Endothelial cell of umbilical vein (primary cell): Measurements from ENCODE around the gene C1orf174. TPM values are rescaled to one million over a fixed set of nuclear protein-coding genes. Genes with fewer than 3 reads are reported as not detected.

Experiments
- BruUV-seq: library from RNA; stranded (reverse); fragments of 400-500 nt; replicated peaks from 2 replicates; lab custom pipeline; 2021; lab: Mats Ljungman, UMichigan
- CTCF ChIA-PET: fragments of 300-600, 350-600 bp; sonication (Branson Sonifier 250); formaldehyde crosslinking; loops from one replicate; lab custom pipeline; 2021; ENCODE audit warnings: antibody characterized with exemption, inconsistent platforms; lab: Charles Lee
- POLR2A ChIA-PET: fragments of 300-600, 350-600 bp; sonication (Branson Sonifier 250); formaldehyde crosslinking; loops from one replicate; lab custom pipeline; 2021; ENCODE audit warnings: antibody characterized with exemption, inconsistent platforms; lab: Charles Lee
- DNase-seq: peaks from one replicate; pipeline ENCODE4 v3.0.0-alpha.2; 2011; ENCODE audit warnings: low read depth, low spot score
- FAIRE-seq: peaks from 2 replicates; lab custom pipeline; 2011; peaks lifted over from hg19 to GRCh38; lab: Jason Lieb, UNC
- H2AFZ ChIP-seq: 2 replicates; pipeline ENCODE4 v1.6.0; 2012; ENCODE audit warnings: low read depth, low read length, control low read depth, inconsistent platforms
- H3K27ac ChIP-seq: 2 replicates; pipeline ENCODE4 v1.5.1; 2011; ENCODE audit warnings: low read depth, mild to moderate bottlenecking, control low read depth, low read length, moderate library complexity; ENCODE audit not compliant: insufficient read depth
- H3K27me3 ChIP-seq, 2 experiments: 2 replicates each; pipeline versions ENCODE4 v1.6.0 to v1.6.1; 2011; ENCODE audit warnings: low read length in 2 of 2, mixed read lengths in 1 of 2; ENCODE audit not compliant: control insufficient read depth in 2 of 2, insufficient read depth in 2 of 2
- H3K36me3 ChIP-seq, 2 experiments: 2 replicates in 1 of 2; 3 replicates in 1 of 2; pipeline ENCODE4 v1.5.1; 2011; ENCODE audit warnings: low read length in 2 of 2, mild to moderate bottlenecking in 1 of 2, moderate library complexity in 1 of 2; ENCODE audit not compliant: control insufficient read depth in 2 of 2, insufficient read depth in 2 of 2; ENCODE audit errors: extremely low read depth in 1 of 2
- H3K4me1 ChIP-seq: 3 replicates; pipeline ENCODE4 v1.5.1; 2011; ENCODE audit warnings: mild to moderate bottlenecking, low read length; ENCODE audit not compliant: control insufficient read depth, insufficient read depth; ENCODE audit errors: extremely low read depth
- H3K4me2 ChIP-seq: 2 replicates; pipeline ENCODE4 v1.6.1; 2011; ENCODE audit warnings: low read length, control low read depth, mixed read lengths; ENCODE audit not compliant: insufficient read depth
- H3K4me3 ChIP-seq, 3 experiments: fragments of 200-600 bp in 1 of 3; sonication (generic), shearing (Covaris generic) in 1 of 3; replicated peaks in 1 of 3; 2 replicates each; pipeline ENCODE4 v1.5.1; 2011 to 2016; ENCODE audit warnings: control low read depth in 3 of 3, low read length in 3 of 3, mild to moderate bottlenecking in 2 of 3, inconsistent platforms in 1 of 3, low read depth in 1 of 3, moderate library complexity in 1 of 3; ENCODE audit not compliant: insufficient read depth in 1 of 3
- H3K79me2 ChIP-seq: 2 replicates; pipeline ENCODE4 v1.6.0; 2012; ENCODE audit warnings: low read length, inconsistent platforms; ENCODE audit not compliant: control insufficient read depth, insufficient read depth
- H3K9ac ChIP-seq: replicated peaks from 2 replicates; pipeline ENCODE3; 2011; ENCODE audit warnings: low read length, control low read depth; ENCODE audit not compliant: insufficient read depth; ENCODE audit errors: extremely low read depth
- H3K9me1 ChIP-seq: replicated peaks from 3 replicates; pipeline ENCODE4 v1.6.0; 2011; ENCODE audit warnings: mild to moderate bottlenecking, low read length; ENCODE audit not compliant: control insufficient read depth, insufficient read depth; ENCODE audit errors: extremely low read depth
- H3K9me3 ChIP-seq: replicated peaks from 2 replicates; pipeline ENCODE4 v1.5.1; 2012; ENCODE audit warnings: low read length, inconsistent platforms; ENCODE audit not compliant: control insufficient read depth, insufficient read depth
- H4K20me1 ChIP-seq: replicated peaks from 2 replicates; pipeline ENCODE3; 2011; ENCODE audit warnings: mild to moderate bottlenecking, low read length; ENCODE audit not compliant: control insufficient read depth, insufficient read depth; ENCODE audit errors: extremely low read depth
- EZH2 ChIP-seq: IDR thresholded peaks from 2 replicates; pipeline ENCODE4 v1.6.1; 2012; ENCODE audit warnings: borderline replicate concordance, low read depth, mild to moderate bottlenecking, moderate library complexity, low read length, inconsistent platforms; ENCODE audit not compliant: severe bottlenecking
- GATA2 ChIP-seq: IDR thresholded peaks from 2 replicates; pipeline ENCODE4 v1.7.0; 2011; ENCODE audit warnings: low read depth, mild to moderate bottlenecking, moderate library complexity, mixed read lengths, low read length; ENCODE audit not compliant: insufficient read length, insufficient read depth
- JUN ChIP-seq: IDR thresholded peaks from 2 replicates; pipeline ENCODE4 v1.6.1; 2011; ENCODE audit warnings: borderline replicate concordance, low read depth; ENCODE audit not compliant: insufficient read length, insufficient read depth
- POLR2A ChIP-seq: IDR thresholded peaks from 2 replicates; pipeline ENCODE4 v1.6.1; 2012; ENCODE audit warnings: low read depth, mild to moderate bottlenecking, control low read depth, low read length
- dilution Hi-C: fragments of 300-500 bp; cut with MboI; formaldehyde crosslinking; loops from one replicate; pipeline ENCODE4 v1.15.0; 2019; ENCODE audit warnings: low sequenced_read_pairs; ENCODE audit not compliant: extremely low pct_ligation_motif_present
- intact Hi-C: fragments of 100-400 bp; cut with micrococcal nuclease; formaldehyde crosslinking; loops from one replicate; pipeline ENCODE4 v1.10.0; 2022
- polyA plus RNA-seq, 4 experiments: library from polyadenylated mRNA; depleted of rRNA in 3 of 4; stranded (reverse) in 3 of 4; unstranded in 1 of 4; fragments of >200 nt; gene quantifications; 2 replicates each; pipeline versions ENCODE4 v1.2.1 to v1.2.3, GENCODE V29; 2011 to 2012; ENCODE audit warnings: missing spikeins in 1 of 4
- total RNA-seq: library from RNA; stranded (reverse); gene quantifications from 2 replicates; pipeline ENCODE4 v1.2.3, GENCODE V29; 2021
- TF ChIP-seq, protein P1 (sequence below): IDR thresholded peaks from 2 replicates; pipeline ENCODE4 v1.6.1; 2011; ENCODE audit not compliant: insufficient read depth, insufficient read length
- TF ChIP-seq, protein P2 (sequence below), 2 donors: IDR thresholded peaks; 1 replicate in 1 of 2; 2 replicates in 1 of 2; pipeline ENCODE4 v1.5.1; 2011; ENCODE audit warnings: low read length in 2 of 2, mild to moderate bottlenecking in 2 of 2, moderate library complexity in 2 of 2, control low read depth in 1 of 2, inconsistent platforms in 1 of 2, low read depth in 1 of 2; ENCODE audit not compliant: insufficient read depth in 1 of 2; ENCODE audit errors: extremely low read depth in 1 of 2

Gene C1orf174
- total and polyA plus RNA-seq, 2 donors (not counting 3 experiments of a cell fraction or from before 2014, with no cell fraction given), result 28.0 to 31.7 TPM

DNA sequence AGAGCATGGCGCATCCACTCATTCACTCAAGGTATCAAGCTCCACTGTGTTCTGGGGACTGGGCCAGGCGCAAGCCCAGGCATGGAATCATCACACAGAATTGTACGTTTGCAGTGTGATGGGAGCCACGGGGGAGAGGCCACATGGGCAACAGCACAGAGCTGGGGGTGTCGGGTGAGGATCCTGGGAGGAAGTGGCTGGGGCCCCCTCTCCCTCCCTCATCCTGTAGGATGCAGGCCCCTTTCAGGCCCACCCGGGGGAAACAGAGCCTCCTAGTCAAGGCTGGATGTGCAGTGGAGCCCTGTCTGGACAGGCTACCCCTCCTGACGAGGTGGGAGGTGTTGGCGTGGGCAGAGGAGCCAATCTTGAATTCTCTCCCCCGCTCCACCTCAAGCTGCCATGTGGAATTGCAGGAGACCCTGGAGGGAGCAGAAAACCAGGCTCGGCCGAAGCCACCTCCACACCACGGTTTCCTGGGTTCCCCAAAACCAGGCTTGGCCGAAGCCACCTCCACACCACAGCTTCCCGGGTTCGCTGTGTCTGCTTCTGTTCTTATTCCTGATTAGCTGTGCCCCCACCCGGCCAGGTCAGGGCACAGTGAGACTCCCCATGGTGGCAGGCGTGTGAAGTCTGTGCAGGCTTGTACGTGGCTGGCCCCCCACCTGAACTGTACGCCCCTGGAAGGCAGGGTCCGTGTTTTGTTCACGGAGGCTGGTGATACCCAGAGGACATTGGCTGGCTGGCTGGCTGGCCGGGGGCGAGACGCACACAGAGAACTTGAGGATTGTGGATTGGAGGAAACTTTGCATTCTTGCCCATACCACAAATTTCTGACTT is 4.2 kb upstream of the C1orf174 start:
- Histone ChIP-seq H3K4me3 (no peak overlapping the region), H3K9me3 (no peaks in the 10 kb centered on the region), H3K4me1 (peaks cover 4% of the 10 kb centered on the region), H3K27ac (no peak overlapping the region), H3K4me2 (no peak overlapping the region), H3K36me3 (no peaks in the 10 kb centered on the region), H3K9ac (no peak overlapping the region), H3K9me1 (no peaks in the 10 kb centered on the region), H3K79me2 (peaks cover 8% of the 10 kb centered on the region), H4K20me1 (no peaks in the 10 kb centered on the region), H3K27me3 (no peaks in the 10 kb centered on the region), H2AFZ (no peak overlapping the region)
- POLR2A ChIA-PET, result no interaction called here
- no TSS peak for BruUV-seq
- CTCF ChIA-PET, result no interaction called here
- TF ChIP-seq EZH2 (no peak), POLR2A (no peak), JUN (no peak), GATA2 (no peak)
- TF ChIP-seq, protein P1, sequence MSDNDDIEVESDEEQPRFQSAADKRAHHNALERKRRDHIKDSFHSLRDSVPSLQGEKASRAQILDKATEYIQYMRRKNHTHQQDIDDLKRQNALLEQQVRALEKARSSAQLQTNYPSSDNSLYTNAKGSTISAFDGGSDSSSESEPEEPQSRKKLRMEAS, result no peak
- TF ChIP-seq, protein P2, sequence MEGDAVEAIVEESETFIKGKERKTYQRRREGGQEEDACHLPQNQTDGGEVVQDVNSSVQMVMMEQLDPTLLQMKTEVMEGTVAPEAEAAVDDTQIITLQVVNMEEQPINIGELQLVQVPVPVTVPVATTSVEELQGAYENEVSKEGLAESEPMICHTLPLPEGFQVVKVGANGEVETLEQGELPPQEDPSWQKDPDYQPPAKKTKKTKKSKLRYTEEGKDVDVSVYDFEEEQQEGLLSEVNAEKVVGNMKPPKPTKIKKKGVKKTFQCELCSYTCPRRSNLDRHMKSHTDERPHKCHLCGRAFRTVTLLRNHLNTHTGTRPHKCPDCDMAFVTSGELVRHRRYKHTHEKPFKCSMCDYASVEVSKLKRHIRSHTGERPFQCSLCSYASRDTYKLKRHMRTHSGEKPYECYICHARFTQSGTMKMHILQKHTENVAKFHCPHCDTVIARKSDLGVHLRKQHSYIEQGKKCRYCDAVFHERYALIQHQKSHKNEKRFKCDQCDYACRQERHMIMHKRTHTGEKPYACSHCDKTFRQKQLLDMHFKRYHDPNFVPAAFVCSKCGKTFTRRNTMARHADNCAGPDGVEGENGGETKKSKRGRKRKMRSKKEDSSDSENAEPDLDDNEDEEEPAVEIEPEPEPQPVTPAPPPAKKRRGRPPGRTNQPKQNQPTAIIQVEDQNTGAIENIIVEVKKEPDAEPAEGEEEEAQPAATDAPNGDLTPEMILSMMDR (IDR thresholded peaks at IDR 0.05; ENCODE audit: extremely low read depth in 1 of 2, insufficient read depth in 1 of 2, low read depth in 1 of 2, low read length in 2 of 2), result no peak
- dilution Hi-C loops, result no loop called here
- DNase-seq (no peak), FAIRE-seq (no peak)
- intact Hi-C loops, result loop anchor here (5.0 kb wide), 1 partner anchor 132 kb away; the partner anchor contains the start of gene SMIM1
